ENCODE results near the gene SNRNP40. TPM values are rescaled to one million over a fixed set of nuclear protein-coding genes. Genes with fewer than 3 reads are reported as not detected.
A peak's percentile ranks its signal among the peaks of the same experiment; 100 is the strongest.
"Not testable (repeated sequence)": the region's sequence is repeated elsewhere in the genome, so short reads cannot be mapped to it uniquely, and the experiment has no call there.

SNRNP40 gene
- total RNA-seq = 28.4 TPM

GRCh38 chr1:31296486-31297276 lies at the start of gene SNRNP40, which contains the start of gene ZCCHC17:
SNRNP40 (minus strand) TSS chr1:31296788; CDS start chr1:31296751, 37 bp downstream.
ZCCHC17 (plus strand) TSS chr1:31297032; CDS start chr1:31310099, 13,067 bp downstream.
- DNase-seq (ENCODE audit: low spot score) = peak; percentile 97

GRCh38 chr1:31345635-31346034 lies 49.0 kb upstream of the SNRNP40 start:
- no peak for DNase-seq (ENCODE audit: low spot score)

GRCh38 chr1:31344503-31344902 lies 47.9 kb upstream of the SNRNP40 start:
- no peak for DNase-seq (ENCODE audit: low spot score)

GRCh38 chr1:31336687-31337467 lies 40.3 kb upstream of the SNRNP40 start:
- no peak for DNase-seq (ENCODE audit: low spot score)

DNA sequence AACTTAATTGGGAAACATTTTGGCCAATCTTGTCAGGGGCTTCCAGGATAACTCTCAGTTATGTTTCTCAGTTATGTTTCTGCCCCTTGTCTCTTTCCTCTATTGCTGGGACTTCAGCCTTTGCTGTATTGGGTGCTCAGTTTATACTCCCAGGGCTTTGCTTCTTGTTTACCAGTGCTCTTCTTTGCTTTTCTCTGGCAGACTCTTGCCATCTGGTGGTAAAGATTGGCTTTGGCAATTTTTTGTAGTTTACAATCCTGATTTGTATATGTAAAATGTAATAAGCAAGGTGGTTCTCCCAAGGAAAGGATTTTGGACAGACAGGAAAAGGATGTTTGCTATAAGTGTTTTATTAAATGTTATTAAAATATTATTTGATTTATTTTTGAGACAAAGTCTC lies 38.4 kb upstream of the SNRNP40 start:
- DNase-seq (ENCODE audit: low spot score) = no peak

DNA sequence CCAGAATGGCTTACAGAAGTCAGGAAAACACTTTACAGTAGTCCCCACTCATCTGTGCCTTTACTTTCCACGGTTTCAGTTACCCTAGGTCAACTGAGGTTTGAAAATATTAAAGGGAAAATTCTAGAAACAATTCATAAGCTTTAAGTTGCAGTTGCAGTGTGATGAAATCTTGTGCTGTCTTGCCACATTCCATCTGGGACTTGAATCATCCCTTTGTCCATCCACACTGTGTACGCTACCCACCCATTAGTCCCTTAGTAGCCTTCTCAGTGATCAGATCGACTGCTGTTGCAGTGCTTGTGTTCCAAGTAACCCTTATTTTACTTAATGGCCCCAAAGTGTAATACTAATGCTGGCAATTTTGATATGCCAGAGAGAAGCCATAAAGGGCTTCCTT lies 30.8 kb upstream of the SNRNP40 start:
- DNase-seq (ENCODE audit: low spot score) = no peak

DNA sequence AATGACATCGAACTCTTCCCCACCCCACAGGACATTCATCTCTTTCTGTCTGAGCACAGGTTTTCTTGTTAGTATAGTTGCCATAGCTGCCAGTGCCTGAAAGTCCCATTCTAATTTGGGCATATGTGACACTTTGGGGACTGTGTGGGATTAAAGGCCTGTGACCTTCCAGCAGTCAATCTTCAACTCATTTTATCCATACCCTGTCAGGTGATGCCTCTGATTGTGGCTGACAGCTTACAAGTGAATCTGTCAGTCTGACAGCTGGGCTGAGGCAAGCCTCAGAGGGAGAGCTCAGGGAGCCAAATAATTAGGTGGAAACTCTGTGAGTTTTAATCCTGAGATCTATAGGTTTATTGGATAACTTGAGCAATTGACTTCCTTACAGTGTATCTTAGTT lies 29.9 kb upstream of the SNRNP40 start:
- no peak for DNase-seq (ENCODE audit: low spot score)

GRCh38 chr1:31324992-31325391 lies 28.4 kb upstream of the SNRNP40 start:
- no peak for DNase-seq (ENCODE audit: low spot score)

DNA sequence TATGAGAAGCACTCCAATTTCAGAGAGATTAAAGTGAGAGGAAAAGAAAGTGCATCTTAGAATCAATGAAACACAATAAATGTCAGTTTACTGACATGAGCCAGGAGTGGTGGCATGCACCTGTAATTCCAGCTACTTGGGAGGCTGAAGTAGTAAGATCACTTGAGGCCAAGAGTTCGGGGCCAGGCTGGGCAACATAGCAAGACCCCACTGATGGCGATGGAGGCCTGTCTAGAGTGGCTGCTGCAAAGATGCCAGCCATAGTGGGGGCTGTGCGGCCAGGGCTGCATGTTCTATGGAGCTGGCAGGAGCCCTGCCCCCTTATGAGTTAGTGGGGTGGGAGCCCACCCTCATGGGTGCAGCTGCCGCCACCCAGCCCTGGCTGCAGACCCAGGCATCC lies 27.5 kb upstream of the SNRNP40 start:
- no peak for DNase-seq (ENCODE audit: low spot score)

DNA sequence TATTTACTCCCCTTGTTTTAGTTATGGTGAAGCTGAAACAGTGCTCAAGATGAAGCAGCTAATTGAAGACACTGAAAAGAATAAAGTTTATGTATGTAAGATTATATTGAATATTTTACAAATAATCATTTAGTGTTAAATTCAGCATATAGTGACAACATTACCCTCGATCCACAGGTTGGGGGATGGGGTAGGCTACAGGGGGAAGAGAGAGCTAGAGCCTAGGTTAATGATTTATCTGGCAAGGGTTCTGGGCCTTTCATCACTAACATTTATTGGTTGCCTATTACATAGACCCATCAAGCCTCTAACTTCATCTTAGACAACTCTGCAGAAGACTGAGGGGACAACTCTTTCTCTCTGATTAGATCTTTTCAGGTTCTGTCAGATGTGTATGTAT lies 21.6 kb upstream of the SNRNP40 start:
- DNase-seq (ENCODE audit: low spot score) = no peak

GRCh38 chr1:31315902-31316301 lies 19.3 kb upstream of the SNRNP40 start:
- no peak for DNase-seq (ENCODE audit: low spot score)

GRCh38 chr1:31310198-31310597 lies 13.6 kb upstream of the SNRNP40 start:
- DNase-seq (ENCODE audit: low spot score) = no peak

DNA sequence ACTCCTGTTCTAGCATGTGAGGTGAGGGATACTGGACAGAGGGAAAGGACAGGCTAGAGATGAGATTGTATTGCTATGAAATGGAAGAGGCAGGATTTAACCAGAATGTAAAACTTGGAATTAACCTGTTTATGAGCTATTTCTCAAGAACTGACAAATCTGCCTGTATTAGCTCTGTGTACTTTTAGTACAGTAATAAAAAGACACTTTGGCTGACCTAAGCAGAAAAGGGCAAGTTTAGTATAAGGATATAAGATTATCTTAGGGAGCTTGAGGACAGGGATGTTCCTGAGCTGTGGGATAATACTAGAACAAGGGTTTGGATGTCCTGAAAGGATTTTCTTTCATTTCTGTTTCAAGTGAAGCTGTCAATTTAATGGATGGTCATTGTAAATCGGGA lies 11.4 kb upstream of the SNRNP40 start:
- DNase-seq (ENCODE audit: low spot score) = no peak

GRCh38 chr1:31306278-31306677 lies 9.7 kb upstream of the SNRNP40 start:
- DNase-seq (ENCODE audit: low spot score) = no peak

DNA sequence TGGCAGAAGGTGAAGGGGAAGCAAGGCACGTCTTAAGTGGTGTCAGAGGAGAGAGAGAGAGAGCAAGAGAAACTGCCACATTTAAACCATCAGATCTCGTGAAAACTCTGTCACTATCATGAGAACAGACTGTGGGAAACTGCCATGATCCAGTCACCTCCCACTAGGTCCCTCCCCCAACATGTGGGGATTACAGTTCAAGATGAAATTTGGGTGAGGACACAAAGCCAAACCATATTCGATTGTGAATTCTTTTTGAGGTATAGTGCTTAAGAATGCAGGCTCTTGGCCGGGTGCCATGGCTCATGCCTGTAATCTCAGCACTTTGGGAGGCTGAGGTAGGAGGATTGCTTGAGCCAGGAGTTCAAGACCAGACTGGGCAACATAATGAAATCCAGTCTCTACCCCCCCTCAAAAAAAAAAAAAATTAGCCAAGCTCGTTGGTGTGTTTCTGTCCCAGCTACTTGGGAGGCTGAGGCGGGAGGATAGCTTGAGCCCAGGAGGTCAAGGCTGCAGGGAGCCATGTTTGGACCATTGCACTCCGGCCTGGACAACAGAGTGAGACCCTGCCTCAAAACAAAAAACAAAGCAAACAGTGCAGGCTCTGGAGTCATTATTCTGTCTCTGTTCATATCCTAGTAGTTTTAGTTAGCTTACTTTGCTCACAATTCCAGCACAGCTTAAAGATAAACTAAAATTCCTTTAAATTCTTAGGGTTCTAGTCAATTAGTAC lies 6.3 kb upstream of the SNRNP40 start:
- no peak for DNase-seq (ENCODE audit: low spot score)

- no peak for DNase-seq (ENCODE audit: low spot score)
Measured at GRCh38 chr1:31300193-31300592, 3.6 kb upstream of the SNRNP40 start.

GRCh38 chr1:31299365-31299764 lies 2.8 kb upstream of the SNRNP40 start:
- DNase-seq (ENCODE audit: low spot score) = no peak

- no peak for DNase-seq (ENCODE audit: low spot score)
Measured at GRCh38 chr1:31297277-31298247, 974 bp upstream of the SNRNP40 start.

GRCh38 chr1:31295874-31296485 lies 608 bp downstream of the SNRNP40 start:
- no peak for DNase-seq (ENCODE audit: low spot score)

GRCh38 chr1:31289021-31289420 lies 7.6 kb downstream of the SNRNP40 start:
- no peak for DNase-seq (ENCODE audit: low spot score)

GRCh38 chr1:31287791-31288190 lies 8.8 kb downstream of the SNRNP40 start:
- DNase-seq (ENCODE audit: low spot score) = not testable (repeated sequence)

Measured in mucosa of gallbladder (tissue), 1 donor.